H9 (cell line): ENCODE results near the gene ERRFI1. TPM values are rescaled to one million over a fixed set of nuclear protein-coding genes. Genes with fewer than 3 reads are reported as not detected.

Experiments used
- DNase-seq: peaks from one replicate; pipeline ENCODE4 v3.0.0-alpha.2; 2017
- H2AFZ ChIP-seq: one replicate; pipeline ENCODE4 v1.6.1; 2013; ENCODE audit warnings: mild to moderate bottlenecking, low read length, control low read depth, moderate library complexity
- H2AK5ac ChIP-seq: 2 replicates; pipeline ENCODE4 v1.6.1; 2013; ENCODE audit warnings: low read length, control low read depth, mixed read lengths; ENCODE audit not compliant: insufficient read length
- H2BK120ac ChIP-seq: one replicate; pipeline ENCODE4 v1.6.1; 2013; ENCODE audit warnings: low read depth, mild to moderate bottlenecking, low read length, control low read depth, inconsistent platforms; ENCODE audit not compliant: poor library complexity, severe bottlenecking
- H2BK12ac ChIP-seq: 2 replicates; pipeline ENCODE4 v1.6.1; 2013; ENCODE audit warnings: low read length, control low read depth, mixed read lengths, low read depth; ENCODE audit not compliant: insufficient read length
- H2BK15ac ChIP-seq: 2 replicates; pipeline ENCODE4 v1.6.1; 2013; ENCODE audit warnings: low read depth, low read length, control low read depth
- H2BK20ac ChIP-seq: one replicate; pipeline ENCODE4 v1.6.1; 2013; ENCODE audit warnings: low read depth, mild to moderate bottlenecking, low read length, control low read depth, inconsistent platforms; ENCODE audit not compliant: poor library complexity, severe bottlenecking
- H2BK5ac ChIP-seq: 2 replicates; pipeline ENCODE4 v1.6.1; 2013; ENCODE audit warnings: low read length, control low read depth, mixed read lengths; ENCODE audit not compliant: insufficient read length
- H3K14ac ChIP-seq: 2 replicates; pipeline ENCODE4 v1.6.1; 2013; ENCODE audit warnings: low read length, control low read depth; ENCODE audit not compliant: insufficient read depth
- H3K18ac ChIP-seq: 2 replicates; pipeline ENCODE4 v1.6.1; 2013; ENCODE audit warnings: low read depth, mild to moderate bottlenecking, mixed read lengths, low read length, control low read depth; ENCODE audit not compliant: insufficient read length
- H3K23ac ChIP-seq: 2 replicates; pipeline ENCODE4 v1.6.1; 2013; ENCODE audit warnings: low read length, control low read depth, mixed read lengths, low read depth; ENCODE audit not compliant: insufficient read length
- H3K23me2 ChIP-seq: 2 replicates; pipeline ENCODE4 v1.6.1; 2013; ENCODE audit warnings: low read depth, mild to moderate bottlenecking, mixed read lengths, low read length, control low read depth; ENCODE audit not compliant: insufficient read length, poor library complexity, severe bottlenecking
- H3K27ac ChIP-seq: 2 replicates; pipeline ENCODE4 v1.5.1; 2013; ENCODE audit warnings: low read length, control low read depth, mixed read lengths, low read depth; ENCODE audit not compliant: insufficient read length
- H3K27me3 ChIP-seq: 2 replicates; pipeline ENCODE4 v1.6.1; 2013; ENCODE audit warnings: low read length, control low read depth, inconsistent platforms; ENCODE audit not compliant: insufficient read depth
- H3K4ac ChIP-seq: 2 replicates; pipeline ENCODE4 v1.6.1; 2013; ENCODE audit warnings: low read depth, mild to moderate bottlenecking, control low read depth, inconsistent platforms, low read length, moderate library complexity
- H3K4me1 ChIP-seq: 2 replicates; pipeline ENCODE4 v1.6.1; 2013; ENCODE audit warnings: low read length, control low read depth, inconsistent platforms; ENCODE audit not compliant: insufficient read depth
- H3K4me2 ChIP-seq: 2 replicates; pipeline ENCODE4 v1.6.1; 2013; ENCODE audit warnings: low read length, control low read depth, mixed read lengths; ENCODE audit not compliant: insufficient read length, insufficient read depth
- H3K56ac ChIP-seq: 2 replicates; pipeline ENCODE4 v1.6.1; 2013; ENCODE audit warnings: low read depth, mild to moderate bottlenecking, mixed read lengths, low read length, control low read depth; ENCODE audit not compliant: insufficient read length
- H3K79me1 ChIP-seq: 2 replicates; pipeline ENCODE4 v1.6.1; 2013; ENCODE audit warnings: low read depth, mild to moderate bottlenecking, moderate library complexity, low read length, control low read depth, inconsistent platforms; ENCODE audit not compliant: insufficient read depth, poor library complexity, severe bottlenecking
- H3K79me2 ChIP-seq: 2 replicates; pipeline ENCODE4 v1.6.1; 2013; ENCODE audit warnings: low read length, control low read depth, inconsistent platforms; ENCODE audit not compliant: insufficient read depth
- H3K9ac ChIP-seq: 2 replicates; pipeline ENCODE4 v1.6.1; 2013; ENCODE audit warnings: low read length, control low read depth, mixed read lengths; ENCODE audit not compliant: insufficient read length; ENCODE audit errors: extremely low read depth
- H3K9me3 ChIP-seq: one replicate; pipeline ENCODE4 v1.6.1; 2013; ENCODE audit warnings: low read depth, low read length, inconsistent platforms; ENCODE audit not compliant: control insufficient read depth
- H3T11ph ChIP-seq: one replicate; pipeline ENCODE4 v1.6.1; 2013; ENCODE audit warnings: mild to moderate bottlenecking, low read length, control low read depth, inconsistent platforms
- H4K20me1 ChIP-seq: one replicate; pipeline ENCODE4 v1.6.1; 2013; ENCODE audit not compliant: control insufficient read depth, insufficient read length, insufficient read depth
- H4K5ac ChIP-seq: 2 replicates; pipeline ENCODE4 v1.6.1; 2013; ENCODE audit warnings: low read depth, mild to moderate bottlenecking, mixed read lengths, low read length, control low read depth; ENCODE audit not compliant: insufficient read length
- H4K8ac ChIP-seq: replicated peaks from 2 replicates; pipeline ENCODE4 v1.6.1; 2013; ENCODE audit warnings: low read length, control low read depth, mixed read lengths, low read depth; ENCODE audit not compliant: insufficient read length
- H4K91ac ChIP-seq: 2 replicates; pipeline ENCODE4 v1.6.1; 2013; ENCODE audit warnings: low read depth, mild to moderate bottlenecking, moderate library complexity, mixed read lengths, low read length, control low read depth; ENCODE audit not compliant: insufficient read length
- H3K27ac Mint-ChIP-seq, 3 experiments: 2 replicates in 2 of 3; 3 replicates in 1 of 3; pipeline ENCODE4 v1.8.0; 2020 to 2021; ENCODE audit warnings: mixed read lengths in 3 of 3, mild to moderate bottlenecking in 1 of 3, moderate library complexity in 1 of 3
- H3K27me3 Mint-ChIP-seq: 2 replicates; pipeline ENCODE4 v1.8.0; 2021; ENCODE audit warnings: low read depth, mild to moderate bottlenecking, moderate library complexity, mixed read lengths
- H3K36me3 Mint-ChIP-seq, 3 experiments: 2 replicates in 2 of 3; 3 replicates in 1 of 3; pipeline ENCODE4 v1.8.0; 2020 to 2021; ENCODE audit warnings: low read depth in 3 of 3, mixed read lengths in 3 of 3; ENCODE audit not compliant: insufficient read depth in 1 of 3
- H3K4me1 Mint-ChIP-seq, 2 experiments: 2 replicates each; pipeline ENCODE4 v1.8.0; 2020; ENCODE audit warnings: mixed read lengths in 2 of 2
- H3K4me3 Mint-ChIP-seq, 2 experiments: 2 replicates in 1 of 2; 3 replicates in 1 of 2; pipeline ENCODE4 v1.8.0; 2020 to 2021; ENCODE audit warnings: mild to moderate bottlenecking in 2 of 2, mixed read lengths in 2 of 2, moderate library complexity in 1 of 2
- H3K9me3 Mint-ChIP-seq, 2 experiments: 2 replicates in 1 of 2; 3 replicates in 1 of 2; pipeline ENCODE4 v1.8.0; 2020; ENCODE audit warnings: mild to moderate bottlenecking in 2 of 2, mixed read lengths in 2 of 2, moderate library complexity in 1 of 2
- WGBS: extraction: QIAGEN DNeasy Blood & Tissue Kit; methylation state at CpG from one replicate; pipeline ENCODE4 v1.1.7; 2013; ENCODE audit warnings: missing lambda C conversion rate, low lambda C conversion rate, mixed read lengths; ENCODE audit not compliant: insufficient read length; ENCODE audit errors: extremely low coverage; 5-methylcytosine and 5-hydroxymethylcytosine counted together
- total RNA-seq: library from RNA; stranded (reverse); gene quantifications from 2 replicates; pipeline ENCODE4 v1.2.1, GENCODE V29; 2021
- TF ChIP-seq, protein P1 (sequence below): fragments of 200-600 bp; sonication (generic); conservative IDR thresholded peaks from 3 replicates; pipeline ENCODE4 v1.8.0; 2021; ENCODE audit warnings: antibody characterized with exemption, mild to moderate bottlenecking

The ERRFI1 gene
- total RNA-seq, 1 experiment from 2014 or later = 20.8 TPM

DNA sequence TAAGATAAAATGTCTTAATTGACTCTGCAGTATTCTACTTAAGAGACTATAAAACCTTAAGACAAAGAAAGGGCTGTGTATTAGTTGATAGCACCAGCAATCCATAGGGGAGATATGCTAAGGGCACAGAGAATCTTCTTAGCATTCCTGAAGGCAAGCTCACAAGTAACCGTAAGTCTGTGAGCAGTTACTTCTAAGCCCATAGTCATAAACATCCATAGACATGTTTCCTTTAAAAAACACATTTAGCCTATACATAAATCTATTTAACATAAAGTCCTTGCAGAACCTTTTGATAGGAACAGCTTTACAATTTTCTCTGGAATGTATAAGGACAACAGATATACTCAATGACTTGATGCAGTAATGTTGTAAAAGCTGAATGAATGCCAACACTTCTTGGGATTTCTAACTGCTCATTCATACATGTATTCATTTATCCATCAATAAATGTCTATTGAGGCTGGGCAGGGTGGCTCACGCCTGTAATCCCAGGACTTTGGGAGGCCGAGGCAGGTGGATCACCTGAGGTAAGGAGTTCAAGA, 6.3 kb upstream of the ERRFI1 start:
- Histone ChIP-seq H2BK5ac (no peak overlapping the region), H3K79me2 (no peaks in the 10 kb centered on the region), H3K27me3 (no peaks in the 10 kb centered on the region), H2BK120ac (no peak overlapping the region), H3K4ac (no peak overlapping the region), H3K79me1 (no peaks in the 10 kb centered on the region), H2AK5ac (no peak overlapping the region), H2BK15ac (no peak overlapping the region), H4K8ac (no peak overlapping the region), H3K9me3 (no peaks in the 10 kb centered on the region), H2BK12ac (no peak overlapping the region), H4K91ac (no peak overlapping the region), H2AFZ (no peak overlapping the region), H3K56ac (no peak overlapping the region), H3K23ac (no peak overlapping the region), H4K5ac (no peak overlapping the region), H3T11ph (no peak overlapping the region), H3K4me2 (no peak overlapping the region), H3K14ac (no peak overlapping the region), H3K18ac (no peak overlapping the region), H3K27ac (no peak overlapping the region), H2BK20ac (no peak overlapping the region), H3K23me2 (no peaks in the 10 kb centered on the region), H3K4me1 (no peaks in the 10 kb centered on the region), H3K9ac (no peak overlapping the region), H4K20me1 (no peaks in the 10 kb centered on the region)
- Mint-ChIP-seq H3K4me1 (peaks cover 10 to 14% of the 10 kb centered on the region in 2 experiments), H3K4me3 (no peak overlapping the region), H3K27ac (no peak overlapping the region), H3K27me3 (no peaks in the 10 kb centered on the region; the same call in 1 of the 2 replicates), H3K36me3 (no peaks in the 10 kb centered on the region), H3K9me3 (no peaks in the 10 kb centered on the region)
- no peak for DNase-seq
- WGBS = no CpG with 5 or more reads among the region's 3 CpGs
- TF ChIP-seq, protein P1, sequence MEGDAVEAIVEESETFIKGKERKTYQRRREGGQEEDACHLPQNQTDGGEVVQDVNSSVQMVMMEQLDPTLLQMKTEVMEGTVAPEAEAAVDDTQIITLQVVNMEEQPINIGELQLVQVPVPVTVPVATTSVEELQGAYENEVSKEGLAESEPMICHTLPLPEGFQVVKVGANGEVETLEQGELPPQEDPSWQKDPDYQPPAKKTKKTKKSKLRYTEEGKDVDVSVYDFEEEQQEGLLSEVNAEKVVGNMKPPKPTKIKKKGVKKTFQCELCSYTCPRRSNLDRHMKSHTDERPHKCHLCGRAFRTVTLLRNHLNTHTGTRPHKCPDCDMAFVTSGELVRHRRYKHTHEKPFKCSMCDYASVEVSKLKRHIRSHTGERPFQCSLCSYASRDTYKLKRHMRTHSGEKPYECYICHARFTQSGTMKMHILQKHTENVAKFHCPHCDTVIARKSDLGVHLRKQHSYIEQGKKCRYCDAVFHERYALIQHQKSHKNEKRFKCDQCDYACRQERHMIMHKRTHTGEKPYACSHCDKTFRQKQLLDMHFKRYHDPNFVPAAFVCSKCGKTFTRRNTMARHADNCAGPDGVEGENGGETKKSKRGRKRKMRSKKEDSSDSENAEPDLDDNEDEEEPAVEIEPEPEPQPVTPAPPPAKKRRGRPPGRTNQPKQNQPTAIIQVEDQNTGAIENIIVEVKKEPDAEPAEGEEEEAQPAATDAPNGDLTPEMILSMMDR = no peak
